ENCODE measurements around the gene GOLGA8F.
"Not testable (repeated sequence)": the region's sequence is repeated elsewhere in the genome, so short reads cannot be mapped to it uniquely, and the experiment has no call there.

The GOLGA8F gene

DNA sequence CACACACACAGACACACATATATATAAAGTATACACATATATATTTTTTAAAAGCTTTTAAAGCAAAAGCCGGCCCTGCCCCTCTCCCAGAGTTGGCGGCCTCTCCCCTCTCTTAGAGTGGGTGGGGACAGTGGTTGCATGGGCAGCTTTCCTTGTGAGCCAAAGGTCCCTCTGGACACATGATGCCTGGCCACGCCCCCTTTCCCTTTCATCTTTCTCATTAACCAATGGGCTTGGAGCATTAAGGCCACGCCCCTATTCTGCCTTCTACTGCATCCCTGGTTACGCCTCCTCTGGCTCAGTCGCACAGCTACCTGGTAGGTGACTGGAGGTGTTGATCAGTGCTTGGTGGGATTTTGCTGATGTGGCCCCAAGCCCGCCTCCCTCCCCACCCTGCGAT, at the start of gene GOLGA8F:
Gene GOLGA8F, plus strand, starts transcription at position 301 of the 400 bp plus-strand sequence. Its CDS starts 98 bp downstream, at position 399.
- H3K27ac ChIP-seq (ENCODE audit: low read depth, low read length); H3K4me1 ChIP-seq (ENCODE audit: control insufficient read depth, insufficient read depth, low read length); H3K36me3 ChIP-seq (ENCODE audit: control insufficient read depth, insufficient read depth, low read length); H3K27me3 ChIP-seq (ENCODE audit: control insufficient read depth, insufficient read depth, low read length); H3K4me3 ChIP-seq (ENCODE audit: low read depth, low read length); H3K9ac ChIP-seq (ENCODE audit: low read length); H3K9me3 ChIP-seq (ENCODE audit: control insufficient read depth, insufficient read depth, low read depth, low read length): not testable (repeated sequence)

- H3K27ac ChIP-seq (ENCODE audit: low read depth, low read length); H3K9me3 ChIP-seq (ENCODE audit: control insufficient read depth, insufficient read depth, low read depth, low read length); H3K4me3 ChIP-seq (ENCODE audit: low read depth, low read length); H3K4me1 ChIP-seq (ENCODE audit: control insufficient read depth, insufficient read depth, low read length); H3K9ac ChIP-seq (ENCODE audit: low read length); H3K27me3 ChIP-seq (ENCODE audit: control insufficient read depth, insufficient read depth, low read length); H3K36me3 ChIP-seq (ENCODE audit: control insufficient read depth, insufficient read depth, low read length): not testable (repeated sequence)
Observed at GRCh38 chr15:28357984-28358383, 20.5 kb upstream of the GOLGA8F start, which contains the start of gene GOLGA6L24. TSS of gene GOLGA6L24 (minus strand) at chr15:28358084. CDS start at chr15:28358023, 61 bp downstream.

GRCh38 chr15:28365502-28365901, 13.0 kb upstream of the GOLGA8F start:
- H3K9me3 ChIP-seq (ENCODE audit: control insufficient read depth, insufficient read depth, low read depth, low read length); H3K4me1 ChIP-seq (ENCODE audit: control insufficient read depth, insufficient read depth, low read length); H3K4me3 ChIP-seq (ENCODE audit: low read depth, low read length); H3K9ac ChIP-seq (ENCODE audit: low read length); H3K36me3 ChIP-seq (ENCODE audit: control insufficient read depth, insufficient read depth, low read length); H3K27ac ChIP-seq (ENCODE audit: low read depth, low read length); H3K27me3 ChIP-seq (ENCODE audit: control insufficient read depth, insufficient read depth, low read length): not testable (repeated sequence)

- not testable (repeated sequence) for H3K36me3 ChIP-seq (ENCODE audit: control insufficient read depth, insufficient read depth, low read length); H3K27me3 ChIP-seq (ENCODE audit: control insufficient read depth, insufficient read depth, low read length); H3K4me1 ChIP-seq (ENCODE audit: control insufficient read depth, insufficient read depth, low read length); H3K9ac ChIP-seq (ENCODE audit: low read length); H3K27ac ChIP-seq (ENCODE audit: low read depth, low read length); H3K9me3 ChIP-seq (ENCODE audit: control insufficient read depth, insufficient read depth, low read depth, low read length); H3K4me3 ChIP-seq (ENCODE audit: low read depth, low read length)
Observed at GRCh38 chr15:28380053-28380452, 1.6 kb downstream of the GOLGA8F start.

DNA sequence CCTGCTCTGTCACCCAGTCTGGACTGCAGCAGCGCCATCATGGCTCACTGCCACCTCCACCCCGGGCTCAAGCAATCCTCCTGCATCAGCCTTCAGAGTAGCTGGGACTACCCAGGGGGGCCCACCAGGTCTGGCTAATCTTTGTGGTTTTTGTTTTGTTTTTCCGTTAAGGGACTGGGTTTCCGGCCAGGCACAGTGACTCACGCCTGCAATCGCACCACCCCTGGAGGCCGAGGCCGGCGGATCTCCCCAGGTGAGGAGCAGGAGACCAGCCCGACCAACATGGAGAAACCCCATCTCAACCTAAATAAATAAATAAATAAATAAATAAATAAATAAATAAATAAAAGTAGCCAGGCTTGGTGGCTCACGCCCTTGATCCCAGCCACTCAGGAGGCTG, 17.6 kb downstream of the GOLGA8F start:
- not testable (repeated sequence) for H3K4me1 ChIP-seq (ENCODE audit: control insufficient read depth, insufficient read depth, low read length); H3K4me3 ChIP-seq (ENCODE audit: low read depth, low read length)

DNA sequence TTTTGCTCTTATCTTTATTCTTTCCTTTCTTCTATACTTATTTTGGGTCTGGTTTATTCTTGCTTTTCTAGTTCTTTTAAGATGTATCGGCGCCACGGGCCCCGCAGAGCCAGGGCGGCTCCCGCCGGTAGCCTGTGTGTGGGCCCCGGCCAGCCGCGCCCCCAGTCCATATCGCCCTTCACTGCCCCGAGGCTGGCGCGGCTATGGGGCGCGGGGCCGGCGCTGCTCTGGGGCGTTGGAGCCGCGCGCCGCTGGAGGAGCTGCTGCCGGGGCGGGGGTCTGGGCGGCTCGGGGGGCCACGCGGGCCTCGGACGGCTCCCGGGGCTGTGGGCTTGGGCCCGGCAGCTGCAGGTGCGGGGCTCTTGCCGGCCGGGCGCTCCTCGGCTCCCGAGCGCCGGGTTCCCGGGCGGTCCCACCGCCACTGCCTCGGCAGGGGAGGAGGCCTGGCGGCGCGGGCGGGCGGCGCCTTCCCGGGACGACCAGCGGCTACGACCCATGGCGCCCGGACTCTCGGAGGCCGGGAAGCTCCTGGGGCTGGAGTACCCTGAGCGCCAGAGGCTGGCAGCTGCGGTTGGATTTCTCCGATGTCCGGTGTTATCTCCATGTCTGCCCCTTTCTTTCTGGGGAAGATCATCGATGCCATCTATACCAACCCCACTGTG, 24.4 kb downstream of the GOLGA8F start:
- H3K4me1 ChIP-seq (ENCODE audit: control insufficient read depth, insufficient read depth, low read length); H3K27me3 ChIP-seq (ENCODE audit: control insufficient read depth, insufficient read depth, low read length); H3K4me3 ChIP-seq (ENCODE audit: low read depth, low read length); H3K9ac ChIP-seq (ENCODE audit: low read length); H3K27ac ChIP-seq (ENCODE audit: low read depth, low read length); H3K9me3 ChIP-seq (ENCODE audit: control insufficient read depth, insufficient read depth, low read depth, low read length); H3K36me3 ChIP-seq (ENCODE audit: control insufficient read depth, insufficient read depth, low read length): not testable (repeated sequence)

More for the DNA sequence above, 17.6 kb downstream of the GOLGA8F start:
- H3K9me3 ChIP-seq (ENCODE audit: control insufficient read depth, insufficient read depth, low read depth, low read length); H3K9ac ChIP-seq (ENCODE audit: low read length); H3K36me3 ChIP-seq (ENCODE audit: control insufficient read depth, insufficient read depth, low read length); H3K27ac ChIP-seq (ENCODE audit: low read depth, low read length); H3K27me3 ChIP-seq (ENCODE audit: control insufficient read depth, insufficient read depth, low read length): not testable (repeated sequence)

DNA sequence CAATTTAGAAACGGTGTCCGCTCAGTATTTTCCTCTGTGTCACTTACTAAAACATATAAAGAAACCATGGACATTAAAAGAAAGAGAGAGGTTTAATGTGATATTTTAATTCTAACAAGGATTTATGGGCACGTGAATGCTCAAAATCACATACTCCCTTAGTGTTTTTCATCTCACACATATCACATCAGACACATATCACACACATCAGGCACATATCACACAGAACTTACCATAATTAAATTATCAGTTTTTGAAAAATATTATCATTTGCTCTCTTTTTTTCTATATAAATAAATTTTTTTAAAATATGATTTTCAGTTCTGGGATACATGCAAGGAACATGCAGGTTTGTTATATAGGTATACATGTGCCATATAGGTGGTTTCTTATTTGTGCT, 42.0 kb downstream of the GOLGA8F start:
- H3K27me3 ChIP-seq (ENCODE audit: control insufficient read depth, insufficient read depth, low read length); H3K9me3 ChIP-seq (ENCODE audit: control insufficient read depth, insufficient read depth, low read depth, low read length); H3K9ac ChIP-seq (ENCODE audit: low read length); H3K4me1 ChIP-seq (ENCODE audit: control insufficient read depth, insufficient read depth, low read length); H3K4me3 ChIP-seq (ENCODE audit: low read depth, low read length); H3K36me3 ChIP-seq (ENCODE audit: control insufficient read depth, insufficient read depth, low read length); H3K27ac ChIP-seq (ENCODE audit: low read depth, low read length): not testable (repeated sequence)

GRCh38 chr15:28435594-28435993, 57.1 kb downstream of the GOLGA8F start:
- H3K9me3 ChIP-seq (ENCODE audit: control insufficient read depth, insufficient read depth, low read depth, low read length); H3K4me3 ChIP-seq (ENCODE audit: low read depth, low read length); H3K27ac ChIP-seq (ENCODE audit: low read depth, low read length); H3K36me3 ChIP-seq (ENCODE audit: control insufficient read depth, insufficient read depth, low read length); H3K4me1 ChIP-seq (ENCODE audit: control insufficient read depth, insufficient read depth, low read length); H3K9ac ChIP-seq (ENCODE audit: low read length); H3K27me3 ChIP-seq (ENCODE audit: control insufficient read depth, insufficient read depth, low read length): not testable (repeated sequence)
